ENCODE results near the gene AKAP5. TPM values are rescaled to one million over a fixed set of nuclear protein-coding genes. Genes with fewer than 3 reads are reported as not detected.

AKAP5 gene
- total and polyA plus RNA-seq, 2 donors from 2014 or later, result 0.71 to 5.1 TPM

GRCh38 chr14:64510825-64511671 is 45.7 kb downstream of the AKAP5 start:
- FAIRE-seq (peak; percentile 55), DNase-seq (peak in 4 of 5 donors; percentile 56 to 87 (median 70))
- intact Hi-C loops (cut with DNase I), result no loop called here
- peak; percentile 87 for TF ChIP-seq CTCF (IDR thresholded peaks at IDR 0.05; ENCODE audit: borderline replicate concordance, extremely low read depth, insufficient read depth)
- Histone ChIP-seq H3K36me3 (ENCODE audit: control insufficient read depth in 2 of 3, insufficient read depth in 3 of 3, low read length in 3 of 3) (no peaks in the 10 kb centered on the region), H3K9me3 (ENCODE audit: control insufficient read depth in 2 of 3, insufficient read depth in 1 of 3, low read length in 3 of 3) (no peaks in the 10 kb centered on the region), H3K4me1 (ENCODE audit: control insufficient read depth in 2 of 3, insufficient read depth in 2 of 3, low read depth in 1 of 3, low read length in 3 of 3) (peaks cover 0 to 10% (median 5%) of the 10 kb centered on the region in 3 donors), H3K9ac (ENCODE audit: low read length in 3 of 3) (peak overlapping the region in 1 of 3 donors; percentile 12), H3K4me3 (ENCODE audit: low read length in 3 of 3) (no peak overlapping the region), H3K27ac (ENCODE audit: low read depth in 2 of 2, low read length in 2 of 2) (peak overlapping the region in 1 of 2 donors; percentile 54), H3K27me3 (ENCODE audit: control insufficient read depth, insufficient read depth, low read length) (no peaks in the 10 kb centered on the region)

- Histone ChIP-seq H3K36me3 (ENCODE audit: control insufficient read depth in 2 of 3, insufficient read depth in 3 of 3, low read length in 3 of 3) (no peaks in the 10 kb centered on the region), H3K4me1 (ENCODE audit: control insufficient read depth in 2 of 3, insufficient read depth in 2 of 3, low read depth in 1 of 3, low read length in 3 of 3) (peaks cover 0 to 10% (median 5%) of the 10 kb centered on the region in 3 donors), H3K27ac (ENCODE audit: low read depth in 2 of 2, low read length in 2 of 2) (no peak overlapping the region), H3K4me3 (ENCODE audit: low read length in 3 of 3) (no peak overlapping the region), H3K9me3 (ENCODE audit: control insufficient read depth in 2 of 3, insufficient read depth in 1 of 3, low read length in 3 of 3) (no peaks in the 10 kb centered on the region), H3K27me3 (ENCODE audit: control insufficient read depth, insufficient read depth, low read length) (no peaks in the 10 kb centered on the region), H3K9ac (ENCODE audit: low read length in 3 of 3) (no peak overlapping the region)
- no peak for FAIRE-seq
- DNase-seq, result no peak
- intact Hi-C loops (cut with DNase I), result no loop called here
- no peak for TF ChIP-seq CTCF (IDR thresholded peaks at IDR 0.05; ENCODE audit: borderline replicate concordance, extremely low read depth, insufficient read depth)
Observed at GRCh38 chr14:64513271-64513670, 48.0 kb downstream of the AKAP5 start.

- intact Hi-C loops (cut with DNase I), result no loop called here
- Histone ChIP-seq H3K27ac (ENCODE audit: low read depth in 2 of 2, low read length in 2 of 2) (no peak overlapping the region), H3K4me3 (ENCODE audit: low read length in 3 of 3) (no peak overlapping the region), H3K27me3 (ENCODE audit: control insufficient read depth, insufficient read depth, low read length) (no peaks in the 10 kb centered on the region), H3K9ac (ENCODE audit: low read length in 3 of 3) (no peak overlapping the region), H3K4me1 (ENCODE audit: control insufficient read depth in 2 of 3, insufficient read depth in 2 of 3, low read depth in 1 of 3, low read length in 3 of 3) (peaks cover 0 to 10% (median 5%) of the 10 kb centered on the region in 3 donors), H3K9me3 (ENCODE audit: control insufficient read depth in 2 of 3, insufficient read depth in 1 of 3, low read length in 3 of 3) (no peaks in the 10 kb centered on the region), H3K36me3 (ENCODE audit: control insufficient read depth in 2 of 3, insufficient read depth in 3 of 3, low read length in 3 of 3) (no peaks in the 10 kb centered on the region)
- no peak for FAIRE-seq
- no peak for TF ChIP-seq CTCF (IDR thresholded peaks at IDR 0.05; ENCODE audit: borderline replicate concordance, extremely low read depth, insufficient read depth)
- DNase-seq, result no peak
Observed at GRCh38 chr14:64515053-64515452, 49.8 kb downstream of the AKAP5 start.
